HCT116 (cell line): ENCODE measurements around the gene DCBLD2.

Source experiments
- EZH2phosphoT487 ChIP-seq: fragments of 200-600 bp; IDR thresholded peaks from 2 replicates; pipeline ENCODE4 v1.6.1; 2018; ENCODE audit warnings: antibody characterized with exemption, borderline replicate concordance
- POLR2A ChIP-seq: IDR thresholded peaks from 2 replicates; pipeline ENCODE4 v1.7.0; 2011; ENCODE audit warnings: borderline replicate concordance; ENCODE audit not compliant: insufficient read depth, insufficient read length; ENCODE audit errors: extremely low read depth
- POLR2AphosphoS5 ChIP-seq: IDR thresholded peaks from 2 replicates; pipeline ENCODE4 v1.6.1; 2011; ENCODE audit warnings: mild to moderate bottlenecking, low read depth, low read length, moderate library complexity
- ZBTB33 ChIP-seq: IDR thresholded peaks from 2 replicates; pipeline ENCODE4 v1.6.1; 2011; ENCODE audit warnings: mild to moderate bottlenecking, low read length, moderate library complexity; ENCODE audit not compliant: insufficient replicate concordance; ENCODE audit errors: extremely low read depth
- ZNF274 ChIP-seq: fragments of 200-500 bp; sonication (Bioruptor generic); IDR thresholded peaks from 2 replicates; pipeline ENCODE4 v1.6.1; 2014; ENCODE audit warnings: mild to moderate bottlenecking, low read depth, low read length, inconsistent platforms
- TF ChIP-seq, protein P1 (sequence below), 3 experiments: fragments of 200-600 bp in 1 of 3; sonication (generic) in 1 of 3; IDR thresholded peaks in 2 of 3; conservative IDR thresholded peaks in 1 of 3; 2 replicates each; pipeline ENCODE4 v1.5.1; 2012 to 2017; ENCODE audit warnings: low read depth in 2 of 3, low read length in 2 of 3, antibody characterized with exemption in 1 of 3, borderline replicate concordance in 1 of 3, control low read depth in 1 of 3, mild to moderate bottlenecking in 1 of 3, mixed read lengths in 1 of 3, mixed run types in 1 of 3, moderate library complexity in 1 of 3; ENCODE audit not compliant: insufficient read depth in 1 of 3

GRCh38 chr3:98755601-98756000, 145.9 kb downstream of the DCBLD2 start:
- TF ChIP-seq POLR2AphosphoS5 (no peak), ZNF274 (no peak), ZBTB33 (no peak), POLR2A (no peak), EZH2phosphoT487 (no peak)
- TF ChIP-seq, protein P1, sequence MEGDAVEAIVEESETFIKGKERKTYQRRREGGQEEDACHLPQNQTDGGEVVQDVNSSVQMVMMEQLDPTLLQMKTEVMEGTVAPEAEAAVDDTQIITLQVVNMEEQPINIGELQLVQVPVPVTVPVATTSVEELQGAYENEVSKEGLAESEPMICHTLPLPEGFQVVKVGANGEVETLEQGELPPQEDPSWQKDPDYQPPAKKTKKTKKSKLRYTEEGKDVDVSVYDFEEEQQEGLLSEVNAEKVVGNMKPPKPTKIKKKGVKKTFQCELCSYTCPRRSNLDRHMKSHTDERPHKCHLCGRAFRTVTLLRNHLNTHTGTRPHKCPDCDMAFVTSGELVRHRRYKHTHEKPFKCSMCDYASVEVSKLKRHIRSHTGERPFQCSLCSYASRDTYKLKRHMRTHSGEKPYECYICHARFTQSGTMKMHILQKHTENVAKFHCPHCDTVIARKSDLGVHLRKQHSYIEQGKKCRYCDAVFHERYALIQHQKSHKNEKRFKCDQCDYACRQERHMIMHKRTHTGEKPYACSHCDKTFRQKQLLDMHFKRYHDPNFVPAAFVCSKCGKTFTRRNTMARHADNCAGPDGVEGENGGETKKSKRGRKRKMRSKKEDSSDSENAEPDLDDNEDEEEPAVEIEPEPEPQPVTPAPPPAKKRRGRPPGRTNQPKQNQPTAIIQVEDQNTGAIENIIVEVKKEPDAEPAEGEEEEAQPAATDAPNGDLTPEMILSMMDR (IDR thresholded peaks at IDR 0.05 in 2 of 3, conservative IDR thresholded peaks at IDR 0.05 in 1 of 3; ENCODE audit: borderline replicate concordance in 1 of 3, insufficient read depth in 1 of 3, low read depth in 2 of 3, low read length in 2 of 3), result no peak
